GM18499 (cell line): ENCODE results near the gene TCL1B.

ENCODE experiments used
- ATAC-seq: cut with Tn5 transposase; IDR thresholded peaks from one replicate; pipeline ENCODE4 v1.9.1; 2021; ENCODE audit warnings: moderate number of reproducible peaks; ENCODE audit not compliant: insufficient read depth, unreplicated experiment

TCL1B gene, protein sequence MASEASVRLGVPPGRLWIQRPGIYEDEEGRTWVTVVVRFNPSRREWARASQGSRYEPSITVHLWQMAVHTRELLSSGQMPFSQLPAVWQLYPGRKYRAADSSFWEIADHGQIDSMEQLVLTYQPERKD

DNA sequence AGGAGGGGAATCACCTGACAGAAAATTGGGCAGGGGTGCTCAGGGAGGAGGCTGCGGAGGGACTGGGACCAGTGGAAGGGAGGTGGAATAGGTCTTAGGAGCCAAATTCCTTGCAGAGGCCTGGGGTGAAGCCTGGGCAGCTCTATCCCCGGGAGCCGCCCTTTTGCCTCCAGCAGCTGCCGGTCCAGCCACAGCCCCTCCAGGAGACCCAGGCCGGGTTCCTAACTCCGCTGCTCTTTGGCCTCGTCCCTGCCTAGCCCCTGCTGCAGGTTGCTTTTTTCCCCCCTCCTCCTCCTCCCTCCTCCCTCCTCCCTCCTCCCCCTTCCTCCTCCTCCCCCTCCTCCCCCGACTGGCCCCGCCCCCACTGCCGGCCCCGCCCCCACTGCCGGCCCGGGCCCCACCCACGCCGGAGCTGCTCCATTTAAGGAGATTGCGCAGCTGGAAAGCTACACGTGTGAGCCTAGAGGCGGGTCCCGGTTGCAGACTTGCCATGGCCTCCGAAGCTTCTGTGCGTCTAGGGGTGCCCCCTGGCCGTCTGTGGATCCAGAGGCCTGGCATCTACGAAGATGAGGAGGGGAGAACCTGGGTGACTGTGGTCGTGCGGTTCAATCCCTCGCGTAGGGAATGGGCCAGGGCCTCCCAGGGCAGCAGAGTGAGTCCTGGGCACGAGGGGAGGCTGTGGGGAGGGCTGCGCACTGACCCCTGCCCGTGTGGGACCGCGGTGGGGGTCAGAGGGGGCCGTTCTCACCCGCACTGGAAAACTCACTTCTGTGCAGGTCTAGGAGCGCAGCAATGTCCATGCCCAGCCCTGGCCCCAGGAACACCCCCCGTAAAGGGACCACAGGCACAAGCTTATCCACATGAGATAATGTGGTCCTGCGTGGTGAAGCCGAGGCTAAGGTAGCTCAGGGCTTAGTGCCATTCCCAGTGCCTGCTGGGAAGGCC lies at the start of gene TCL1B:
Gene TCL1B (plus strand): TSS at position 449 of the 945 bp plus-strand sequence. CDS start 42 bp downstream, at position 491.
- ATAC-seq = no peak

DNA sequence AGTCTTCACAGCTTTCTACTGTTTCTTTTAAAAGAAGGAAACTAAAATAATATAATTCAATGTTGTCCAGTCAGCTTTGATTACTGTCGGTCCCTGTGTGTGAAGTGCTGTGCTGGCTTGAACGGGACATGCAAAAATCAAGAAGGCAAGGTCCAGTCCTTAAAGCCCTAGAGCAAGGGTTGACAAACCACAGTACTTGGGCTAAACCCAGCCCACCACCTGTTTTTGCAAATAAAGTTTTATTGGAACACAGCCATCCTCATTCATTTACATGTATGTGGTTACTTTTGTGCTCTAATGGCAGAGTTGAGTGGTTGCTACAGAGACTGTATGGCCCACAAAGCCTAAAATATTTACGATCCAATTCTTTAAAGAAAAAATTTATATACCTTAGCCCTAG lies 41.2 kb upstream of the TCL1B start:
- ATAC-seq = no peak

DNA sequence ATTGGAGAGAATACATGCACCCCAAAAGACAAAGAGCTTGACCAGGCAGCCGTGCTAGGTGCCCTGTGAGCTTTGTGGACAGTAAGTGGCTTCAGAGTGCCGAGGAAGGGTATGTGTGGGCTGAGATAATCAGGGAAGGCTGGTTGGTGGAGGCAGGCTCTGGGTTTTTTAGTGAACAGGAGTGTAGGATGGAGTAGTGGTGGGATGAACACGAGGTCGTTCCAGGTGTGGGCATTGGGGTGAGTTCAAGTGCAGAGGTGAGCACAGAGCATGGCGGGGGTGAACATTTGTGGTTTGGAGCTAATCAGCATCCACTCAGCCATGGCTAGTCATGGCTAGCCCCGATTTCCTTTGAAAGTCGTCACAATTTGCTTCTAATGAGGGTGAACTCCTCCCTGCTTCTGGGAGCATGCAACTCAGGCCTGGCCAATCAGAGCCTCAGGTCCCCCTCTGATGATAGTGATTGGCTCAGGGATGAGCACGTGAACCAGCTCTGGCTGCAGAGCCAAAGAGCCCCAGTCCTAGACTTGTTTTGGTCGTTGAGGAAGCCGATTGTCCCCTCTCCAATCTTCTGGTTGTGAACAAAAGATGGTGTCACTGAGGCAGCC lies 40.7 kb upstream of the TCL1B start:
- no peak for ATAC-seq

DNA sequence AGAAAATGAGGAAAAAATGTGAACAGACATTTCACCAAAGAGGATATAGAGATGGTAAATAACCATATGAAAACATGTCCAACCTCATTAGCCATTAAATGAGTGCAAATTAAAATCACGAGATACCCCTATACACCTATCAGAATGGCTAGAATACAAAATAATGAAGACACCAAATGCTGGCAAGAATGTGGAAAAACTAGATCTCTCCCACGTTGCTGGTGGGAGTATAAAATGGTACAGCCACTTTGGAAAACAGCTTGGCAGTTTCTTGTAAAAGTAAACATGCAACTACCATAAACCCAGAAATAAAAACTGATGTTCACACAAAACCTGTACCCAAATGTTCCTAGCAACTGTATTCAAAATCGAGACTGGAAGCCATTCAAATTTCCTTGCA lies 38.3 kb upstream of the TCL1B start:
- no peak for ATAC-seq

DNA sequence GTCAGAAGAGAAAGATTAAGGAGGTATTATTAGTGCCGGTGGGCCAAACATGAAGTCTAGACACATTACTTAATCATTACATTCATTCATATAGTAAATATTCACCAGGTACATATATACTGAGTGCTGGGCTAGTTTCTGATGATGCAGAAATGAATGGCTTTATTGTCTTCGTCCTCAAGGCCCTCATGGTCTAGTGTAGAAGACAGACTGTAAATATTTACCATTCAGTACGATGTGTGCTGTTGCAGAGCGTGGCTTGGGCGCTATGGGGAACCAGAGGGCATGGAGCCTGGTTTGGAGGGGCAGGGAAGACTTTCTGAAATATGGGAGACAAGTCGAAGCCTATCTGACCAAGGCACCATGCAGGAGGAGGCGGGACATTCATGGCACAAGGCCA lies 37.0 kb upstream of the TCL1B start:
- no peak for ATAC-seq

DNA sequence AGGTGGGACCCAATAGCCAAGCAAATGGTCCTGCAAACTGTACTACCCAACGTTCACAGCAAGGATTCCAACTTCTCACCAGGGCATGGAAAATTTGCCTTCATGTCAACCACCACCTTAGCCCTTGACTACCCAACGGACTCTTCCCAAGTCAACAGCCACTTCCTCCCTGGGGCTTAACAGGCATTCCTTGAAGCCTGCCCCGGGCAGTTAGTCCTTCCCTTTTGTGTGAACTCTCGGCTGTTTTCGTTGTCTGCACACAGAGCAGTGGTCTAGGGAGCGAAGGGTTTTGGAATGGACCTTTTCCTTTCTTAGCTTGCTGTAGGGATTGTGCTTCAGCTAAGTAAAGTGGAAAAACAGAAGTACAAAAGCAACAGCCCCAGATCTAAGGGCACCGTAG lies 35.2 kb upstream of the TCL1B start:
- no peak for ATAC-seq

DNA sequence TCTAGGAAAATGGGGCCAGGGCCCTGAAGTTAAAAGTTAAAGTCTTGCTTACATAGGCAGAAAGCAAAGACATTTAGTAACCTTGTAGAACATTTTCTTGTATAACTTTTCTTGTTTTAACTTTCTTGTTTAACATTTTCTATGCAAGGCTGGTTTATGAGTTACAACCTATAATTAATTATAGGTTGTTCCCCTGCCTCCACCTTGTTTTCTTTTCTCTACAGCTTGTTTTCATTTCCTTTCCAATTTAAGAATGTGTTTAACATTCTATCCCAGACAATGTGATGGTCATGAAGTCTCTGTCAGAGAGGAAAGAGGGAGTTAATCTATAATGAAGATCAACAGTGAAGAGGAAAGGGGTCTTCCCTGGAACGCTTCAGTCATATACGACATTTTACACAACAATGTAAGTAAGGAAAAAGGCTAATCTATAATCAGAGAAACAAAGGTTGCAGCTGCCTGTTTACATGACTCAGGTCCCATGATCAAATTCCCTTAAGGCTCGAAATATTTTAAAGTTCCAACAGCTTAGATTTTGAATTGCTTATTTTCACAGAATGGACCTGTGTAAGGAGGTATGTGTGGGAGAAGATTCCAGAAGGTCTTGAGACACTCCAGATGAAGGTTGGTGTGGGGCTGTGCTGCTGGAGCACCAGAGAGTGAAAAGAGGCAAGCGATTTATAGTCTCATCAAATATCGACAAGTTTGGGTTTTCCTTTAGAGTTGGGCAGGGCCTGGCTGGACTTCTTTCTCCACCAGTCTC lies 34.2 kb upstream of the TCL1B start:
- ATAC-seq = no peak

DNA sequence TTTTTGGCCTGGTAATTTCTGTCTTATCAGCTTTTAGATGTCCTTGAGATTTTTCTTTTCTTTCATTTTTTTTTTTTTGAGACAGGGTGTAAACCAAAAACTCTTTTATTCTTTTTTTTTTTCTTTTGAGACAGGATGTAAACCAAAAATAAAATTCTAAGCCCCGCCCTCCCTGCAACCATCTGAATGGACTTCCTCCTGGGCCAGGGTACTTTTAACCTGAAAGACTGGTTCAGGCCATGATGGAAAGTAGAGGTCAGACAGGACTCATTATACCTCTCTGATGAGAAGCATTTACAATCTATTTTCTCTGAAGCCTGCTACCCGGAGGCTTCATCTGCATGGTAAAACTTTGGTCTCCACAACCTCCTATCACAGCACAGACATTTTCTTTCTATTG lies 33.5 kb upstream of the TCL1B start:
- no peak for ATAC-seq

DNA sequence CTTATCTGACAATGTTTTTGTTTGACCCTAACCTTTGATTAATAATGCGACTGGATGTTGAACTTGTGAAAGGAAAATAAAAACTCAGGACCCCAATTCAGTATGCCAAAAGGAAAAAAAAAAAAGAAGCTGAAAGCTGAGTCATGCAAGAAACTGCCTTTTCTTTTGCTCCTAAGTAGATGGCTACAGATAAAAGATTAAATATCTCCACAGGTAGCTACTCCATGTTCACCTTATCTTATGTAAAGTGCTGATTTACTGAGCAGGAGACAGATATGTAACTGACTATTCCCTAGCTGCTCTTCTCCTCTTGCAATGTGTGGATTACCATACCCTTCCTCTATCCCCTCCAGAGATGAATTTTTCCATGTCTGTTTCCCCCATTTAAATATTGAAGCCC lies 30.8 kb upstream of the TCL1B start:
- ATAC-seq = no peak

DNA sequence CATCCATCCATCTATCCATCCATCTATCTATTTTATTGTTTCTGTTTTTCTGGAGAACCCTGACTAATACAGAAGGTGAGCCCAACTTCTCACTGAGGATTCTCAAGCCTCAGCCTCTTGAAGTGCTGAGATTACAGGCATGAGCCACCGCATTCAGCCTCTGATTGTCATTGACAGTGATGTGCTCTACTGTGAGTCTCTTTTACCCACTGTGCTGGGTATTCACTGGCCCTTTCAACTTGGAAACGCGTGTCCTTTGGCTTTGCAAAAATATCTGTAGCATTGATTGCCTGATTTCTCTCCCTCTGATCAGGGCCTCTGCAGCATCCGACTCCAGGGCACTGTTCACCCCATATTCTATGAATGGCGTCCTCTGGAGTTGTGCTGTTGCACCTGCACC lies 29.6 kb upstream of the TCL1B start:
- no peak for ATAC-seq

DNA sequence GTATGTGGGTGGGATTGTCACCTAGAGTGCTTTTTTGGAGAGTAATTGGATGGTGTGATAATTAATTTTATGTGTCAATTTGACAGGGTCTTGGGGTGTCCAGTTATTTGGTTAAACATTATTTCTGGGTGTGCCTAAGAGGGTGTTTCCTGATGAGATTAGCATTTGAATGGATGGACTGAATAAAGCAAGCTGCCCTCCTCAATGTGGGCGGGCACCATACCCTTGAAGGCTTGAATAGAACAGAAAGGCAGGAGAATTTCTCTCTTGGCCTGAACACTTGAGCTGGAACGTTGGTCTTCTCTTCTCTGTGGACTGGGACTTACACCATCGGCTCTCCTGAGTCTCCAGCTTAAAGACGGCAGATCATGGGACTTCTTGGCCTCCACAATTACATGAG lies 28.8 kb upstream of the TCL1B start:
- ATAC-seq = no peak

DNA sequence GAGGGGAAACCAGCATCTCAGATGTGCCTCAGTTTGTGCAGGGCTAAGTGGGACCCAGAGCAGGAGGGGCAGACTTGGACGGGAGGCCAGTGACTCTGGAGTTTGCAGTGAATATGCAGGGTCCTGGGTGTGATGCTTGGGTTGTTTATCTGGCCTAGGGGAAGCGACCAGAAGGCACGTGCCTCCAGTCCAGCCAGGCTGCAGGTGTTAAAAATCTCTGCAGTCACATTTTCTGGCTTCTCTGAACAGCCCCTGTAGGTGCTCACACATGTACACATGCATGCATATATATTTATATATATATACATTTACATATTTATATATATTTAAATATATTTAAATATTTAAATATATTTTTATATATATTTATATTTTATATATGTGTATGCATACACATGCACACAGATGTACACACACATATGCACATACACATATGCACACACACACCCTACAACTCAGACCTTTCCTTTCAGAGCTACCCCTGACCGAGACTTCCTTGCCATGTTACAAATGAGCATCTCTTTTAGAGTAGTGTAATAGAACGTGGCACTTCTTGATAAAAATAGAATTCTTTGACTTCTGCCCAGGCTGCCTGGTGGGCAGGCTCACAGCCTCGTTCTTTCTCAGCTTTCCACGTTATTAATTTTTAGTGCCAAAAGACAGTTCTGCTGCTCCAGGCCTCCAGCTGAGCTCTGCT lies 26.8 kb upstream of the TCL1B start:
- no peak for ATAC-seq

DNA sequence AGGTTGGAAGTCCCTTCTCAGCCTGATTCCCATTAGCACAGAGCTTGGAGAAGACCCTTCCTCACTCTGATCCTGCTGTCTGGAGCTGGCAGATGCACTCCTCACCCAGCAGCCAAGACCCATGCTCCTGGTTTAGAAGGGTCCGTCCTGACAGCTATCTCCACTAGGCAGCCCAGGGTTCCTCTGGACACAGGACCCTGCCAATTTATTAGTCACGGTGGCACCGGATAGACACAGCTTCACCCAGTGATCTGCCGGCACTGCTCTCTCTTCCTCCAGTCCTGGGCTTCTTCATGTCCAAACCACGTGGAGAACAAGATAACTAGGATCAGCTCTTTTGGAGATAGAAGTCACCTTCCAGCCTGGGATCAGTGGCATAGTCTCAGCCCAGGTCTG lies 26.2 kb upstream of the TCL1B start:
- no peak for ATAC-seq

DNA sequence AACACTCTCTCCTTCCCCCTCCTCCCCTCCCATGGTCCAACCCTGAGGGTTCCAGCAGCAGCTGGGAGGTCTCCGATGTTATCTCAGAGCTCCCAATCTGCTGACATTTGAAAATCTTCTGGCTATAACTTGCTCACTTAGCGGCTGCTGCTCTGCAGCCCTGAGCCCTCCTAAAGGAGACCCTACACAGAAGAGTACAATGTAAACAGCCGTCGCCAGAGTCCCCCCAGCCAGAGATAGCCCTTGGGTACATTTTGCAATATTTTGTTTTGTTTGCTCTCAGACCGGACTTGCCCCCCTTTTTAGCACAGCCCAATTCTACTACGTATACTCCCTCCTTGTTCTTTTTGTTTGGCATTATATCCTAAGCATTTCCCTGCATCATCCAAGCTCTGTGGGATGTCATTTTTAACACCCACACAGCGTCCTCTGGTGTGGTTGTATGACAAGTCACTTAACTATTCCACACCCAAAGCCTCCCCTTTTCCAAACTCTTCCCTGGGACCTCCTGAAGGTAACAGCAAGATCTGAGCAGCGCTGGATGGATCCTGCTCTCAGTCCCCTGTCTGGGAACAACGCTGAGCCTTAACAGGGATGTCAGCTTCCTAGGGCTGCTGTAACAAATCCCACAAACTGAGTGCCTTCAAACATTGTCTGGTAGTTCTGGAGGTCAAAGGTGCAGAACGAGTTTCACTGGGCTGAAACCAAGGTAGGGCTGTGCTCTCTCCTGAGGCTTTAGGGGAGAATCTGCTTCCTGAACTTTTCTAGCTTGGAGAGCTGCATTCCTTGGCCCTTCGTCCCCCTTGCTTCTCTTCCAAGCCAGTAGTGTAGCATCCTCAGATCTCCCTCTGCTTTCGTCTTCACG lies 25.3 kb upstream of the TCL1B start:
- ATAC-seq = no peak

DNA sequence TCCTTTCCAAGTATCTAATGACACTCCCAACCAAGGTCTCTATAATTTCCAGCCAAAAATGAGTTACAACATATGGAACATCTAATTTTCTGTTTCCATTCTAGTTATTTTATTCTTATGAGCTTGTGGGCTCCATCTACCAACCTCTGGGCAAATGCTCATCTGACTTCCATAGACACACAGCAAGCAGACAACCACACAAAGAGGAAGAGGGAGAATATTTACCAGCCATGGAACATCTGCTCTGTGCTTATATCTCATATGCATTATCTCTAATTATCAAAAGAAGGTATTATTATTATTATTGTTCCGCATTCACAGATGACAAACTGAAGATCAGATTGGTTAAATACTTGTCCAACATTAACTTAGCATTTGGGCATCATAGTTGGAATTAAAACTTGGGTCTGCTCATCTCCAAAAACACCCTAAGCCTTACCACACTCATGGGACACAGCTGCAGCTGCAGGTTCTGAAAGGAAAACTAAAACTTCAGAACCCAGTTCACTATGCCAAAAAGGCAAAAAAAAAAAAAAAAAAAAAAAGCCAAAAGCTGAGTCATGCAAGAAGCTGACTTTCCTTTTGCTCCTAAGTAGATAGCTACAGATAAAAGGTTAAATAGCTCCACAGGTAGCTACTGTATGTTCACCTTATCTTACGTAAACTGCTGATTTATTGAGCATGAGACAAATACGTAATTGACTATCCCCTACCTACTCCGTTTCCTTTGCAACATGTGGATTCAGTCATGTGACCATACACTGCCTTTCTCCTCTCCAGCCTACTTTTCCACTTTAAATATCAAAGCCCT lies 23.6 kb upstream of the TCL1B start:
- peak; percentile 38 for ATAC-seq

DNA sequence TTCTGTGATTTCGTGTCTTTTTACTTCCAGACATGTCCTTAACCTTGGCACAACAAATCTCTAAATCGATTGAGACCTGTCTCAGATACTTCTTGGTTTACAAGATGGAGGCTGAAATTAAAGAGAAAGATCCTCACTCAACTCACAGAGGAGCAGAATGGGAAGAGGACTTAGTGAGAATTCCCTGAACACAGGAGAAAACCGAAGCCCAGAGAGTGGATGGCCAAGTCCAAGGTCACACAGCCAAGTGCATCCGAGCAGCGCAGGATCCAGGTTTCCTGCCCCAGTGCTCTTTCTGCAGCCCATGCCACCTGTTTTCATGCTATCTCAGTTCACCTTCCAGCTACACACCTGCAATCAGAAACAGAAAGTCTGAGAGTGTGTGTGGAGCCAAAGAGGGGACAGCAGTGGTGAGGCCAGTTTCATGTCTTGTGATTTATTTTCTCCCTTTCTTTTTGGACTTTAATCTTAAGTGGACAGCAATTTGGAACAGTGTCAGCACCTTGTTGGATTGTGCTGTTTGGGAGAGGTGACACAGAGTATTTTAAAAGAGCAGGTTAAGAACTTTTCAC lies 22.9 kb upstream of the TCL1B start:
- no peak for ATAC-seq

DNA sequence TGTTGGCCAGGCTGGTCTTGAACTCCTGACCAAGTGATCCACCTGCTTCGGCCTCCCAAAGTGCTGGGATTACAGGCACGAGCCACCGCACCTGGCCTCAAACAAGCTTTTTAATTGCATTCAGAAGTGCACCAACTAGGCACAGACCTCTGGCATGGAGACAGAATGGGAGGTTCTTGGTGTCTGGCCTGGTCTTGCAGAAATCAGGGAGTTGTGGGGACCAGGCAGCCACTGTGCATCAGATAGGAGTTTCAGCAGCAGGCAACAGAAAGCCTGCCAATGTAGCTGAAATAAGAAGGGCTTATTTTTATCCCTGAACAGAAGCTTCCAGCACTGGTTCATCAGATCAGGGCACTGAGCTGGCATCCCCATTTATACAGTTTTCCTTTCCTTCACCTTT lies 22.2 kb upstream of the TCL1B start:
- ATAC-seq = no peak

DNA sequence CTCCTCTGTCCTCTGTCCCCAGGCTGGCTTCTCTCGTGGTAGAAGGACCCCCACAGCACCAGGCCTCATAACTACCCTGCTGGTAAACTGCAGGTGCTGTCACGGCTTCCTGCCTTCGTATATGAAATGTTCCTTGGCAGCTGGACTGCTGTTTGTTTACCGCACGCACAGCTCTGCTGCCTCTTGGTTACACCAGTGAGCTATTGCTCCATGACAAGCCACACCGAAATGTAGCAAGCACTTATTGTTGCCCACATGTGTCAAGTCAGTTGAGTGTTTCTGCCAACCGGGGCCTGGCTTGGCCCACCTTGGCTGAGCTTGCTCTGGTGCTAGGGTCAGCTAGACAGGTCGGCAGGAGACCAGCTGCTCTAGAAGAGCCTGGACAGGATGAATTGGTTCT lies 21.7 kb upstream of the TCL1B start:
- no peak for ATAC-seq
